Endothelial cell of umbilical vein (primary cell): ENCODE measurements around the gene RAB6B.

Source experiments
- EZH2 ChIP-seq: IDR thresholded peaks from 2 replicates; pipeline ENCODE4 v1.6.1; 2012; ENCODE audit warnings: borderline replicate concordance, low read depth, mild to moderate bottlenecking, moderate library complexity, low read length, inconsistent platforms; ENCODE audit not compliant: severe bottlenecking
- FOS ChIP-seq: IDR thresholded peaks from 2 replicates; pipeline ENCODE4 v1.6.1; 2011; ENCODE audit warnings: mild to moderate bottlenecking, low read length, moderate library complexity, borderline replicate concordance; ENCODE audit not compliant: insufficient read depth
- MAX ChIP-seq: IDR thresholded peaks from 2 replicates; pipeline ENCODE4 v1.6.1; 2011; ENCODE audit not compliant: insufficient read depth, insufficient read length
- MYC ChIP-seq: IDR thresholded peaks from one replicate; pipeline ENCODE4 v1.6.1; 2011; ENCODE audit warnings: mild to moderate bottlenecking, low read depth, low read length
- POLR2A ChIP-seq: IDR thresholded peaks from 2 replicates; pipeline ENCODE4 v1.6.1; 2012; ENCODE audit warnings: low read depth, mild to moderate bottlenecking, control low read depth, low read length
- TF ChIP-seq, protein P1 (sequence below), 2 donors: IDR thresholded peaks; 1 replicate in 1 of 2; 2 replicates in 1 of 2; pipeline ENCODE4 v1.5.1; 2011; ENCODE audit warnings: low read length in 2 of 2, mild to moderate bottlenecking in 2 of 2, moderate library complexity in 2 of 2, control low read depth in 1 of 2, inconsistent platforms in 1 of 2, low read depth in 1 of 2; ENCODE audit not compliant: insufficient read depth in 1 of 2; ENCODE audit errors: extremely low read depth in 1 of 2

DNA sequence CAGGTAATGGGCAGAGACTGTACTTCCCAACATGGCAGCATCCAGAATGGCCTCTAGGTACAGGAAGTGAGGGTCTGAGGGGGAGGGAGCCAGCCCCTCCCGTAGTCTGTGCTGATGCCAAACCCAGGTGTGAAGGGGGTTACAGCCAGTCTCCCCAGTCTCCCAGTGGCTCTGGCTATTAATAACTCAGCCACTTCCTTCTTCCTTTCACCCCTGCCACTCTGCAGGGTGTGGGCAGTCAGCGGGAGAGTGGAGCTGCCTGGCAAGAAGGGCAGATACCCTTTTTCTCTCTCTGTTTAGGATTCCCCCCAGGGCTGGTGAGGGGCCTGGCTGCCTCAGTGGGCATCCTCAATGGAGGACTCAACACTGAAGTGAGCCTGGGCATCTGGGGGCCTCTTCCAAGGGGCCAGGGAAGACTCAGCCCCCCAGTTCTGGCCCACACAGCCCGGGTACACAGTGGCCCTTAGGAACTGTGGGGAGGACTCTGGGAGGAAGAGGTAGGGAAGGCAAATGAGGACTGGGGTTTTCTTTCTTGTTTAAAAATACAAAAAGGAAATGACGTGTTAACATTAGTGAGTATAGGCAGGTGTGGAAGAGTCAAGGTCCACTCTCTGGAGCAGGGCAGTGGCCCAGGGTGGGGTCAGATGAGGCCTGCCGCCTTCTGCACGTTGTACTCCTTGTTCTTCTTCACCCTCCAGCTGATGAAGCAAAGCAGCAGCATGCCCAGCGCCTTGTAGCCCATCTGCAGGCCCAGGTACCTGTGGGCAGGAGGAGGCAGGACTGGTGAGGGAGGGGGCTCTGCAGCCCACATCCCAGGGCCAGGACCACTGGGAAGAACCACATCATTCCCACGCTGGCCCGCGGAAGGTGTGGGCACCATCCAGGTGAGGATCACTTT is 38.6 kb upstream of the RAB6B start:
- TF ChIP-seq EZH2 (no peak), POLR2A (no peak), MAX (no peak), MYC (no peak), FOS (no peak)
- TF ChIP-seq, protein P1, sequence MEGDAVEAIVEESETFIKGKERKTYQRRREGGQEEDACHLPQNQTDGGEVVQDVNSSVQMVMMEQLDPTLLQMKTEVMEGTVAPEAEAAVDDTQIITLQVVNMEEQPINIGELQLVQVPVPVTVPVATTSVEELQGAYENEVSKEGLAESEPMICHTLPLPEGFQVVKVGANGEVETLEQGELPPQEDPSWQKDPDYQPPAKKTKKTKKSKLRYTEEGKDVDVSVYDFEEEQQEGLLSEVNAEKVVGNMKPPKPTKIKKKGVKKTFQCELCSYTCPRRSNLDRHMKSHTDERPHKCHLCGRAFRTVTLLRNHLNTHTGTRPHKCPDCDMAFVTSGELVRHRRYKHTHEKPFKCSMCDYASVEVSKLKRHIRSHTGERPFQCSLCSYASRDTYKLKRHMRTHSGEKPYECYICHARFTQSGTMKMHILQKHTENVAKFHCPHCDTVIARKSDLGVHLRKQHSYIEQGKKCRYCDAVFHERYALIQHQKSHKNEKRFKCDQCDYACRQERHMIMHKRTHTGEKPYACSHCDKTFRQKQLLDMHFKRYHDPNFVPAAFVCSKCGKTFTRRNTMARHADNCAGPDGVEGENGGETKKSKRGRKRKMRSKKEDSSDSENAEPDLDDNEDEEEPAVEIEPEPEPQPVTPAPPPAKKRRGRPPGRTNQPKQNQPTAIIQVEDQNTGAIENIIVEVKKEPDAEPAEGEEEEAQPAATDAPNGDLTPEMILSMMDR (IDR thresholded peaks at IDR 0.05; ENCODE audit: extremely low read depth in 1 of 2, insufficient read depth in 1 of 2, low read depth in 1 of 2, low read length in 2 of 2): no peak
